Transverse colon (tissue), 4 donors: ENCODE measurements around the gene REX1BD.

Experiments
- CTCF ChIP-seq, 5 experiments: fragments of 200-600 bp in 3 of 5; fragments of 450-650 bp in 2 of 5; sonication (generic) in 3 of 5; IDR thresholded peaks; 1 replicate in 2 of 5; 2 replicates in 3 of 5; pipeline ENCODE4 v1.5.1; 2016 to 2017; ENCODE audit warnings: antibody characterized with exemption in 5 of 5, inconsistent platforms in 3 of 5, mild to moderate bottlenecking in 2 of 5, moderate library complexity in 1 of 5
- EP300 ChIP-seq: sonication (generic); formaldehyde crosslinking; IDR thresholded peaks from one replicate; pipeline ENCODE4 v1.6.1; 2017; ENCODE audit warnings: antibody characterized with exemption, low read depth
- POLR2A ChIP-seq: fragments of 450-650 bp; IDR thresholded peaks from one replicate; pipeline ENCODE4 v1.6.1; 2016; ENCODE audit warnings: antibody characterized with exemption, mild to moderate bottlenecking, moderate library complexity
- POLR2AphosphoS5 ChIP-seq, 3 donors: sonication (generic); formaldehyde crosslinking; IDR thresholded peaks; one replicate each; pipeline ENCODE4 v1.6.1; 2016; ENCODE audit warnings: antibody characterized with exemption in 3 of 3

DNA sequence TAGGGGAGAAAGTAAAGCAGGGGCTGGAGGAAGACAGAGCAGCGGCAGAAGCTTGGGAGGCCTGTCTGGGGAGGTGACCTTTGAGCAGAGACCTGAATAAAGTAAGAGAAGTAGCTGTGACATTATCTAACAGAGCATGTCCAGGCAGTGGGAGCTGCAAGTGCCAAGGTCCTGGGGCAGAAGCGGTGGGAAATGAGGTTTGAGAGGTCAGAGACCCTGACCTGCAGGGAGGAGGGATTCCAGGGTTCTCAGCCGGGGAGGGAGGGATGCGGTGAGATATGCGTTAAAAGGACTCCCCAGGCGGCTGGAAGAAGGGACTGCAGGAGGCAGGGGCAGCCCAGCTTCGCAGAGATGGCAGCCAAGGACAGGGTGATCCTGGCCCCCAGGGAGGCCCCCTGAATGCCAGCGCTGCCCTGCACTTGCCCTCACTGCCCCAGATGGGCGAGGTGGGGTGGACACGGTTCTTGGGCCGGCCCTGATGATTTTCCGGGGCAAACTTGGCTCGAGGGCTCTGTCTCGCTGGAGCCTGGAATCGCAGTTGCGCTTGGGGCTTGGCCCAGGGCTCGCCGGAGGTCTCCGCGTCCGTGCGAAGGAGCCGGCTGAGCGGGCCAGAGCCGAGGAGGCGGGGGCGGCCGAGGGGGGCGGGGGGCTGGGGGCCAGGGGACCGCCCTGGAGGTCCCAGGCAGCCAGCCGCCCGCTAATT is 14.8 kb downstream of the REX1BD start:
- TF ChIP-seq EP300 (no peak), CTCF (IDR thresholded peaks at IDR 0.05) (peak in 2 of 5 experiments; percentile 19 to 26), POLR2A (no peak), POLR2AphosphoS5 (IDR thresholded peaks at IDR 0.05) (no peak)
